Ovary (tissue), 9 donors: Measurements from ENCODE around the gene LRP1B. TPM values are rescaled to one million over a fixed set of nuclear protein-coding genes. Genes with fewer than 3 reads are reported as not detected.

Source experiments
- DNase-seq, 5 donors: peaks; one replicate each; pipeline ENCODE4 v3.0.0-alpha.2; 2019 to 2020
- H3K27ac ChIP-seq, 2 donors: fragments of 200-600 bp; one replicate each; pipeline versions ENCODE4 v1.5.1 to v1.8.0; 2019 to 2022
- H3K27me3 ChIP-seq: fragments of 200-600 bp; one replicate; pipeline ENCODE4 v1.8.0; 2022
- H3K36me3 ChIP-seq: fragments of 200-600 bp; sonication (generic); one replicate; pipeline ENCODE4 v1.5.1; 2019
- H3K4me1 ChIP-seq: one replicate; pipeline ENCODE4 v1.8.1; 2013; ENCODE audit warnings: mild to moderate bottlenecking, moderate library complexity; ENCODE audit not compliant: insufficient read depth
- H3K4me3 ChIP-seq: fragments of 200-600 bp; sonication (generic); one replicate; pipeline ENCODE4 v1.5.1; 2017
- H3K9me3 ChIP-seq, 2 donors: fragments of 200-600 bp in 1 of 2; sonication (generic) in 1 of 2; one replicate each; pipeline versions ENCODE4 v1.5.1 to v1.8.1; 2013 to 2019; ENCODE audit warnings: mild to moderate bottlenecking in 1 of 2, moderate library complexity in 1 of 2
- EP300 ChIP-seq: sonication (generic); formaldehyde crosslinking; IDR thresholded peaks from one replicate; pipeline ENCODE4 v1.6.1; 2017; ENCODE audit warnings: antibody characterized with exemption
- POLR2A ChIP-seq: fragments of 450-650 bp; IDR thresholded peaks from one replicate; pipeline ENCODE4 v1.6.1; 2017; ENCODE audit warnings: antibody characterized with exemption, mild to moderate bottlenecking, moderate library complexity
- WGBS, 3 donors: extraction: QIAGEN DNeasy Blood & Tissue Kit in 1 of 3; methylation state at CpG; one replicate each; pipeline versions ENCODE4 v1.1.5 to v1.1.7; 2013 to 2017; 5-methylcytosine and 5-hydroxymethylcytosine counted together
- intact Hi-C, 4 donors: fragments of 100-400 bp; cut with DNase I; formaldehyde crosslinking; loops; one replicate each; pipeline versions ENCODE4 v1.11.0 to v1.15.1; 2022 to 2023
- polyA plus RNA-seq, 2 donors: library from polyadenylated mRNA; stranded (reverse); fragments of 200-250 nt in 1 of 2; fragments of 350-450 nt in 1 of 2; fragmentation: Illumina TruSeq in 1 of 2; extraction: RNeasy Lipid Tissue Mini Kit (QIAGEN cat#74804) in 1 of 2; gene quantifications; one replicate each; pipeline ENCODE4 v1.2.3, GENCODE V29; 2013 to 2014
- total RNA-seq, 7 donors: library from RNA; depleted of rRNA in 2 of 7; stranded (reverse); fragments of >200 nt in 2 of 7; fragmentation: NEBNext Ultra II Directional in 3 of 7; extraction: Animal tissue kit (Norgen Biotek cat#: 25700) in 3 of 7; gene quantifications; one replicate each; pipeline versions ENCODE4 v1.1.0 to v1.2.4, GENCODE V29; 2016 to 2023
- TF ChIP-seq, protein P1 (sequence below), 3 donors: fragments of 450-650 bp in 2 of 3; fragments of 200-600 bp in 1 of 3; IDR thresholded peaks; one replicate each; pipeline versions ENCODE4 v1.5.1 to v1.8.0; 2016 to 2022; ENCODE audit warnings: antibody characterized with exemption in 3 of 3, mild to moderate bottlenecking in 1 of 3
- donor health status: DM: no; HTN: no; CAD: no; lungs with moderate emphysema.
- donor health status: DM: no; HTN: no; CAD: no.
- donor health status: Bipolar disorder and iron deficiency.
- donor health status: DM: yes; HTN: yes; CAD: no.
- donor health status: DM: no; HTN: no; CAD: no.
- donor health status: DM: yes; HTN: yes; CAD: no.

Gene LRP1B
- total and polyA plus RNA-seq, 9 donors: 0.08 to 2.6 (median 0.37) TPM

DNA sequence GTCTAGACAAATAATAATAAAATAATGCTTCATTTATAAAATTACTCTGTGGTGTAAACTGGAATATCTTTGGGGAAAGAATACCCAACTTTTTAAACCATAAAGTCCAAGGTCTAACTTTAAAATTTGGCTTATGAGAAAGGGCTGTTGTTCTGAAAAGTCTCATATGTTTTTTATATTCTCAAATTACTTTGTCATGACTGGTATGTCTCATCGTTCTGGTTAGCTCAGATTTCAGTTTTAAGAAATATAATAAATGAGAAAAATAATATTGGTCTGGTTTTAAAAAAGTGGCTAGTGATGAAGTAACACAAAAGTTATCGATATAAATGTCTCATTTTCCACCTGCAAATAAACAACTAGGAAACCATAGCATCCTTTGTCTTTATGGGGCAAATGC lies 1658.1 kb downstream of the LRP1B start:
- Histone ChIP-seq H3K27ac (no peak overlapping the region), H3K4me1 (no peaks in the 10 kb centered on the region), H3K4me3 (no peak overlapping the region), H3K9me3 (no peaks in the 10 kb centered on the region), H3K36me3 (no peaks in the 10 kb centered on the region), H3K27me3 (no peaks in the 10 kb centered on the region)
- intact Hi-C loops: no loop called here
- no peak for DNase-seq
- TF ChIP-seq POLR2A: no peak
- TF ChIP-seq EP300: no peak
- TF ChIP-seq, protein P1, sequence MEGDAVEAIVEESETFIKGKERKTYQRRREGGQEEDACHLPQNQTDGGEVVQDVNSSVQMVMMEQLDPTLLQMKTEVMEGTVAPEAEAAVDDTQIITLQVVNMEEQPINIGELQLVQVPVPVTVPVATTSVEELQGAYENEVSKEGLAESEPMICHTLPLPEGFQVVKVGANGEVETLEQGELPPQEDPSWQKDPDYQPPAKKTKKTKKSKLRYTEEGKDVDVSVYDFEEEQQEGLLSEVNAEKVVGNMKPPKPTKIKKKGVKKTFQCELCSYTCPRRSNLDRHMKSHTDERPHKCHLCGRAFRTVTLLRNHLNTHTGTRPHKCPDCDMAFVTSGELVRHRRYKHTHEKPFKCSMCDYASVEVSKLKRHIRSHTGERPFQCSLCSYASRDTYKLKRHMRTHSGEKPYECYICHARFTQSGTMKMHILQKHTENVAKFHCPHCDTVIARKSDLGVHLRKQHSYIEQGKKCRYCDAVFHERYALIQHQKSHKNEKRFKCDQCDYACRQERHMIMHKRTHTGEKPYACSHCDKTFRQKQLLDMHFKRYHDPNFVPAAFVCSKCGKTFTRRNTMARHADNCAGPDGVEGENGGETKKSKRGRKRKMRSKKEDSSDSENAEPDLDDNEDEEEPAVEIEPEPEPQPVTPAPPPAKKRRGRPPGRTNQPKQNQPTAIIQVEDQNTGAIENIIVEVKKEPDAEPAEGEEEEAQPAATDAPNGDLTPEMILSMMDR (IDR thresholded peaks at IDR 0.05): no peak
- 53 to 79% (median 75%) methylated on average over 2 of the region's 2 CpGs for WGBS, 3 donors

DNA sequence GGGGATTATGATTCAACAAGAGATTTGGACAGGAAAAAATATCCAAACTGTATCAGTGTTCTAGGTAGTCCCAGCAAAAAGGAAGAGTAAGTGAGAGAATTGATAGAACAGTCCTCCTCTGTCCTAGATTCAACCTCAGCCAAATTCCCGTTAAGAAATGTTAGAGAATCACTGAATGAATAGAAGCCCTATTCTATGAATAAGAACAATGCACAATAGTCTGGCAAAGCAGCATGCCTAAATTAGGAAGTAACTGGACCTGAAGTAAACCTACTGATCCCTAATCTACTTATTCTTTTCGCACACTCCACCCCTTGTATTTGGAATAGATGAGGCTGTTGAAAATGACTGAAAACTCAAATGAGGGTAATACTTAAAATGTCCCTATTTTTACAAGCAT lies 1665.5 kb downstream of the LRP1B start:
- TF ChIP-seq, protein P1 (IDR thresholded peaks at IDR 0.05): no peak
- no peak for TF ChIP-seq EP300
- TF ChIP-seq POLR2A: no peak
- intact Hi-C loops: no loop called here
- DNase-seq: no peak
- whole genome bisulfite sequencing, 3 donors: 86 to 89% (median 87%) methylated on average over 2 of the region's 2 CpGs
- Histone ChIP-seq H3K36me3 (no peaks in the 10 kb centered on the region), H3K27me3 (no peaks in the 10 kb centered on the region), H3K4me3 (no peak overlapping the region), H3K4me1 (no peaks in the 10 kb centered on the region), H3K9me3 (no peaks in the 10 kb centered on the region), H3K27ac (no peak overlapping the region)

DNA sequence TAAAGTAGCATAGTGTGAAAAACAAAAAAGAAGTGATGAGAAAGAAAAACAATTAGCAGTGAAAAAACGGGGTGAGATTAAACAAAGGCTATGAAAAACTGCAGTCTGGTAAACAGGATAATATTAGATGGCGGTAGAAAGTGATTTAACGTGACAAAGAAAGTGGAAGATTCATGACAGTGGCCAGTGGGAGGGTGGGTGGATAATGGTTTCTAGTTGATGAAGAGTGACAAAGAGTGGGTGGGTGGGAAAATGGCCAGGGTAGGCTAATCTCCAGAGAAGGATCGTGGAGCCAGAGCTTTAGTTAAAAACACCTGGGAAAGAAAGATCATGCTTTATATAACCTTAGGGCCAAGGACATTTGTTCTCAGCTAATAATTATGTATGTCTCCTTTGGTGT lies 1667.8 kb downstream of the LRP1B start:
- no peaks in the 10 kb centered on the region for H3K9me3 ChIP-seq
- DNase-seq: no peak
- H3K36me3 ChIP-seq: no peaks in the 10 kb centered on the region
- intact Hi-C loops: no loop called here
- H3K4me3 ChIP-seq: no peak overlapping the region
- 39 to 50% (median 49%) methylated on average over 4 of the region's 4 CpGs for WGBS, 3 donors
- TF ChIP-seq EP300 (no peak), POLR2A (no peak)
- TF ChIP-seq, protein P1 (IDR thresholded peaks at IDR 0.05): no peak
- H3K27ac ChIP-seq: no peak overlapping the region
- H3K27me3 ChIP-seq: no peaks in the 10 kb centered on the region
- no peaks in the 10 kb centered on the region for H3K4me1 ChIP-seq

DNA sequence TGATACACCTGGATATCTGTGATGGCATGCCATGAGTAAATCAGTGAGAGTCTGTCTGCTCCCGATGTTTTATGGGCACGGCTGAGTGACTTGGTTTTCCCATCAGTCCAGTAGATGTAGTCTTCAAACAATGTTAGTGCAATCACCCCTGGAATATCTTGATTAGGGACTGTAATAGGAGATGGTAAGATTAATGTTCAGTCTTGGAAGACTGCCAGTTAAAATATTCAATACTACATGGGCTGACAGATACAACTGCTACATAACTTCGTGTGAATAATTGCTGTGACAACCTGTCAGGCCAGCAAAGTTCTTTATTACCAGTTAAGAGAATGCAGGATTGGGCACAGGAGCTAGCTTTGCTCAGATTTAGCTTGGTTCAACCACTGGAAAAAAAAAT lies 1673.3 kb downstream of the LRP1B start:
- 57 to 61% (median 59%) methylated on average over 3 of the region's 3 CpGs for WGBS, 3 donors
- no peak overlapping the region for H3K4me3 ChIP-seq

More for the DNA sequence above, 1673.3 kb downstream of the LRP1B start:
- Histone ChIP-seq H3K4me1 (no peaks in the 10 kb centered on the region), H3K9me3 (no peaks in the 10 kb centered on the region), H3K36me3 (no peaks in the 10 kb centered on the region), H3K27me3 (no peaks in the 10 kb centered on the region), H3K27ac (no peak overlapping the region)
- TF ChIP-seq POLR2A (no peak), EP300 (no peak)
- TF ChIP-seq, protein P1 (IDR thresholded peaks at IDR 0.05): no peak
- intact Hi-C loops: no loop called here
- DNase-seq: no peak
